ENCODE measurements around the gene PTPN6. TPM values are rescaled to one million over a fixed set of nuclear protein-coding genes. Genes with fewer than 3 reads are reported as not detected.

The PTPN6 gene
- total and polyA plus RNA-seq, 2 of the 13 experiments (the other 11 are each of a cell fraction or from before 2014, with no cell fraction given): 10.5 to 10.6 TPM

GRCh38 chr12:6943722-6944380 lies 7.3 kb upstream of the PTPN6 start, which contains the start of the genes C12orf57 and RNU7-1 (continued):
- peak; percentile 82 for TF ChIP-seq TFE3 (CRISPR knock-in tag; IDR thresholded peaks at IDR 0.05)
- peak; percentile 94 for TF ChIP-seq ZNF614 (CRISPR knock-in tag; IDR thresholded peaks at IDR 0.05; ENCODE audit: borderline replicate concordance)
- peak; percentile 32; the same call in 1 of the 2 replicates for TF ChIP-seq ZFYVE20 (CRISPR knock-in tag; IDR thresholded peaks at IDR 0.05; ENCODE audit: borderline replicate concordance, low read depth)
- TF ChIP-seq ZNF17 (CRISPR knock-in tag; IDR thresholded peaks at IDR 0.05): no peak
- peak; percentile 62 for TF ChIP-seq GABPB1 (CRISPR knock-in tag; IDR thresholded peaks at IDR 0.05)
- no peak for TF ChIP-seq ZXDC (CRISPR knock-in tag; IDR thresholded peaks at IDR 0.05)
- peak; percentile 60; the same call in 1 of the 2 replicates for TF ChIP-seq ZNF367 (CRISPR knock-in tag; IDR thresholded peaks at IDR 0.05; ENCODE audit: borderline replicate concordance)
- TF ChIP-seq ZNF747 (CRISPR knock-in tag; IDR thresholded peaks at IDR 0.05; ENCODE audit: borderline replicate concordance): no peak
- TF ChIP-seq ATF2 (CRISPR knock-in tag; IDR thresholded peaks at IDR 0.05): peak; percentile 91
- TF ChIP-seq PHF5A (CRISPR knock-in tag; IDR thresholded peaks at IDR 0.05; ENCODE audit: low read depth, unreplicated experiment): peak; percentile 93
- peak; percentile 89; the same call in 1 of the 2 replicates for TF ChIP-seq ZBTB44 (CRISPR knock-in tag; IDR thresholded peaks at IDR 0.05)
- peak; percentile 87; the same call in 1 of the 2 replicates for TF ChIP-seq CENPBD1 (CRISPR knock-in tag; IDR thresholded peaks at IDR 0.05; ENCODE audit: borderline replicate concordance, low read depth)
- TF ChIP-seq HIVEP1 (CRISPR knock-in tag; IDR thresholded peaks at IDR 0.05): no peak; the same call in 1 of the 2 replicates
- TF ChIP-seq XBP1 (CRISPR knock-in tag; IDR thresholded peaks at IDR 0.05): no peak
- TF ChIP-seq ZNF354B (CRISPR knock-in tag; IDR thresholded peaks at IDR 0.05): peak; percentile 71; the same call in 1 of the 2 replicates
- no peak for TF ChIP-seq SMARCE1 (IDR thresholded peaks at IDR 0.05; ENCODE audit: borderline replicate concordance)
- no peak for TF ChIP-seq ATM (IDR thresholded peaks at IDR 0.05; ENCODE audit: borderline replicate concordance)
- TF ChIP-seq MBNL3 (CRISPR knock-in tag; conservative IDR thresholded peaks at IDR 0.05): no peak
- no peak for TF ChIP-seq FOXA1 (IDR thresholded peaks at IDR 0.05)
- TF ChIP-seq FOXA1 (CRISPR knock-in tag; IDR thresholded peaks at IDR 0.05): no peak; the same call in 1 of the 2 replicates
- TF ChIP-seq ZNF414 (CRISPR knock-in tag; IDR thresholded peaks at IDR 0.05): no peak; the same call in 1 of the 2 replicates
